SU-DHL-6 (cell line): ENCODE data around the gene VENTX.
"Not testable (repeated sequence)": the region's sequence is repeated elsewhere in the genome, so short reads cannot be mapped to it uniquely, and the experiment has no call there.

Experiments used
- H2AFZ ChIP-seq: fragments of 200-600 bp; sonication (generic); 2 replicates; pipeline ENCODE4 v1.6.1; 2014; ENCODE audit warnings: low read depth, mild to moderate bottlenecking, moderate library complexity, mixed read lengths, antibody characterized with exemption, low read length; ENCODE audit not compliant: severe bottlenecking
- H3F3A ChIP-seq: fragments of 200-600 bp; shearing (Covaris generic); 2 replicates; pipeline ENCODE4 v1.6.0; 2016; ENCODE audit warnings: antibody characterized with exemption, mild to moderate bottlenecking; ENCODE audit not compliant: insufficient read depth
- H3K27ac ChIP-seq: fragments of 200-600 bp; sonication (generic); 2 replicates; pipeline ENCODE4 v1.5.1; 2016; ENCODE audit warnings: low read depth, mild to moderate bottlenecking, low read length, moderate library complexity, mixed read lengths
- H3K27me3 ChIP-seq: fragments of 200-600 bp; sonication (generic), shearing (Covaris generic); 2 replicates; pipeline ENCODE4 v1.6.0; 2014; ENCODE audit warnings: mild to moderate bottlenecking, low read length
- H3K36me3 ChIP-seq: fragments of 200-600 bp; sonication (generic); 2 replicates; pipeline ENCODE4 v1.6.1; 2014; ENCODE audit warnings: mild to moderate bottlenecking, low read length, mixed read lengths
- H3K4me2 ChIP-seq: fragments of 300-600, 200-600 bp; shearing (Covaris generic), sonication (generic); 2 replicates; pipeline ENCODE4 v1.6.0; 2014; ENCODE audit warnings: low read length, low read depth, mild to moderate bottlenecking; ENCODE audit not compliant: poor library complexity, severe bottlenecking
- H3K4me3 ChIP-seq: fragments of 200-600 bp; sonication (generic); 2 replicates; pipeline ENCODE4 v1.5.1; 2014; ENCODE audit warnings: antibody characterized with exemption, low read length, mild to moderate bottlenecking, mixed read lengths; ENCODE audit not compliant: insufficient read depth, poor library complexity, severe bottlenecking
- H3K79me2 ChIP-seq: fragments of 200-600 bp; sonication (generic); 2 replicates; pipeline ENCODE4 v1.6.1; 2014; ENCODE audit warnings: mild to moderate bottlenecking, low read length, moderate library complexity; ENCODE audit not compliant: insufficient read depth
- H3K9ac ChIP-seq: fragments of 200-600 bp; sonication (generic); 2 replicates; pipeline ENCODE4 v1.7.0; 2014; ENCODE audit warnings: mild to moderate bottlenecking, low read length
- H3K9me2 ChIP-seq: fragments of 200-600 bp; sonication (generic); replicated peaks from 2 replicates; pipeline ENCODE4 v1.6.1; 2014; ENCODE audit warnings: low read length; ENCODE audit not compliant: insufficient read depth
- H3K9me3 ChIP-seq: fragments of 200-600 bp; sonication (generic); 2 replicates; pipeline ENCODE4 v1.6.1; 2014; ENCODE audit warnings: low read length, mixed read lengths; ENCODE audit not compliant: insufficient read depth
- H4K20me1 ChIP-seq: fragments of 200-600 bp; sonication (generic); 2 replicates; pipeline ENCODE4 v1.6.1; 2014; ENCODE audit warnings: low read depth, mild to moderate bottlenecking, antibody characterized with exemption, low read length, moderate library complexity, mixed read lengths
- CTCF ChIP-seq: fragments of 200-600 bp; sonication (generic); IDR thresholded peaks from one replicate; pipeline ENCODE4 v1.5.1; 2017; ENCODE audit warnings: antibody characterized with exemption, mild to moderate bottlenecking, low read length, moderate library complexity; ENCODE audit not compliant: insufficient read depth, poor library complexity, severe bottlenecking
- EZH2phosphoT487 ChIP-seq: fragments of 200-600 bp; sonication (generic), shearing (Covaris generic); conservative IDR thresholded peaks from 2 replicates; pipeline ENCODE4 v1.6.1; 2018; ENCODE audit warnings: mild to moderate bottlenecking, antibody characterized with exemption, low read length, moderate library complexity, mixed read lengths

The VENTX gene

DNA sequence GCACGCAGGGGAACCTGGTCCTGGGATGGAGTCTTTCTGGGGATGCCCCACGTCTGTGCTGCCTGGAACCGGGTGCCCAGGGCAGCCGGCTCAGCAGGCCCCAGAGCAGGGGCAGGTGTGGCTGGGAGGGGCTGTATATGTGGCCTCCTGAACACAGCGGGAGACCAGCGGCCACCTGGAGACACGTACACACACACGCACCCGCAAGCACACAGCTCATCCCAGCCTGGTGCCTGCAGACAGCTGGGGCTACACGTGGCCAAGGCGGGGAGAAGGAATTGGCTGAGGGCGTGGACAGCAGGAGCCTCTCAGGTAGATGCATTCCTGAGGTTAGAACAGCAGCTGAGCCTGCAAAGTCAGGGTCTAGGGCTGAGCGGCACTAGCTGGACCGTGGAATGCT, 25.0 kb downstream of the VENTX start:
- TF ChIP-seq EZH2phosphoT487, result no peak
- TF ChIP-seq CTCF, result no peak
- no peaks in the 10 kb centered on the region for H3K27me3 ChIP-seq
- no peak overlapping the region for H3K9ac ChIP-seq
- H3K27ac ChIP-seq, result no peak overlapping the region
- H3K9me2 ChIP-seq, result no peaks in the 10 kb centered on the region
- no peaks in the 10 kb centered on the region for H3K36me3 ChIP-seq
- no peak overlapping the region for H3K4me2 ChIP-seq
- 0 out of 2 replicates have a peak, but pooled peaks cover 5% of the 10 kb centered on the region for H3F3A ChIP-seq
- H4K20me1 ChIP-seq, result no peaks in the 10 kb centered on the region
- no peaks in the 10 kb centered on the region for H3K9me3 ChIP-seq
- H3K79me2 ChIP-seq, result no peaks in the 10 kb centered on the region
- no peak overlapping the region for H2AFZ ChIP-seq
- H3K4me3 ChIP-seq, result no peak overlapping the region

DNA sequence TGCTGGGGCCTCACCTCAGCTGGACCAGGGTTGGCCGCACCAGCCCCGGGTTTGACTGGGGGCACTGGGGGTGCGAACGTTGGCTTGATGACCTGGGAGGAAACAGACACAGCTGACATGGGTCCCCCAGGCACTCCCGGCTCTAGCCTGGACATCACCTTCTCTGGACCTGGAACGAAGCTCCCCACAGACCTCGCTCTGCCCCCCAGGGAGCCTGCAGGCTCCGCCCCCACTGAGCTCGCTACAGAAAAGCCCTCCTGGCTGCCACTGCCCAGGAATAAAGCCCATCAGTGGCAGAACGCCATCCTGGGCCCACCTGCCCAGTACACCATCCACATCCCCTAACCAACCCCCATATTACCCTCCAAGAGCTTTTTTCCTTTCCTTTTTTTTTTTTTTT, 26.0 kb downstream of the VENTX start:
- Histone ChIP-seq H3K4me3 (no peak overlapping the region), H3K9me3 (no peaks in the 10 kb centered on the region), H4K20me1 (no peaks in the 10 kb centered on the region), H3K79me2 (no peaks in the 10 kb centered on the region), H3K27ac (no peak overlapping the region), H3K4me2 (no peak overlapping the region), H2AFZ (no peak overlapping the region), H3K36me3 (no peaks in the 10 kb centered on the region), H3K9me2 (no peaks in the 10 kb centered on the region), H3K27me3 (no peaks in the 10 kb centered on the region), H3K9ac (no peak overlapping the region), H3F3A (0 out of 2 replicates have a peak, but pooled peaks cover 5% of the 10 kb centered on the region)
- no peak for TF ChIP-seq EZH2phosphoT487
- no peak for TF ChIP-seq CTCF

GRCh38 chr10:133264461-133264860, 26.8 kb downstream of the VENTX start:
- no peak overlapping the region for H3K9ac ChIP-seq

GRCh38 chr10:133265052-133265451, 27.4 kb downstream of the VENTX start:
- H3K79me2 ChIP-seq, H3F3A ChIP-seq, H3K36me3 ChIP-seq, H4K20me1 ChIP-seq, H3K27me3 ChIP-seq, H3K27ac ChIP-seq, H2AFZ ChIP-seq, H3K4me3 ChIP-seq, H3K9me2 ChIP-seq, H3K9ac ChIP-seq, H3K9me3 ChIP-seq, H3K4me2 ChIP-seq: not testable (repeated sequence)

More at GRCh38 chr10:133264461-133264860, 26.8 kb downstream of the VENTX start:
- no peaks in the 10 kb centered on the region for H4K20me1 ChIP-seq
- no peak for TF ChIP-seq CTCF
- TF ChIP-seq EZH2phosphoT487, result no peak
- no peak overlapping the region for H3K4me2 ChIP-seq
- H3F3A ChIP-seq, result 0 out of 2 replicates have a peak, but pooled peaks cover 5% of the 10 kb centered on the region
- no peaks in the 10 kb centered on the region for H3K36me3 ChIP-seq
- no peak overlapping the region for H3K27ac ChIP-seq
- H3K4me3 ChIP-seq, result no peak overlapping the region
- H2AFZ ChIP-seq, result no peak overlapping the region
- H3K27me3 ChIP-seq, result no peaks in the 10 kb centered on the region
- H3K9me2 ChIP-seq, result no peaks in the 10 kb centered on the region
- no peaks in the 10 kb centered on the region for H3K79me2 ChIP-seq
- H3K9me3 ChIP-seq, result no peaks in the 10 kb centered on the region
